H1 (cell line): ENCODE measurements around the gene SRSF8. TPM values are rescaled to one million over a fixed set of nuclear protein-coding genes. Genes with fewer than 3 reads are reported as not detected.

Experiments
- CTCF ChIA-PET: fragments of 300-600 bp; sonication (Branson Sonifier 250); formaldehyde crosslinking; loops from one replicate; lab custom pipeline; 2021; ENCODE audit not compliant: partially characterized antibody; lab: Charles Lee
- POLR2A ChIA-PET: fragments of 300-600 bp; sonication (Branson Sonifier 250); formaldehyde crosslinking; loops from one replicate; lab custom pipeline; 2021; ENCODE audit warnings: inconsistent platforms; ENCODE audit not compliant: partially characterized antibody; lab: Charles Lee
- DNase-seq, 2 experiments: peaks; one replicate each; pipeline versions ENCODE4 v3.0.0 to v3.0.0-alpha.2; 2010 to 2022; ENCODE audit warnings: low spot score in 2 of 2, low read depth in 1 of 2, mixed read lengths in 1 of 2
- FAIRE-seq: peaks from 2 replicates; lab custom pipeline; 2011; peaks lifted over from hg19 to GRCh38; lab: Jason Lieb, UNC
- H2AFZ ChIP-seq: 2 replicates; pipeline ENCODE4 v1.8.1; 2012; ENCODE audit warnings: low read length, inconsistent platforms
- H2AK5ac ChIP-seq: 2 replicates; pipeline ENCODE4 v1.6.1; 2013; ENCODE audit warnings: low read depth, low read length
- H2BK120ac ChIP-seq: replicated peaks from 2 replicates; pipeline ENCODE3; 2013; ENCODE audit warnings: low read depth, low read length, inconsistent platforms
- H2BK12ac ChIP-seq: 2 replicates; pipeline ENCODE4 v1.6.1; 2013; ENCODE audit warnings: low read depth, low read length
- H2BK15ac ChIP-seq: 2 replicates; pipeline ENCODE4 v1.6.1; 2013; ENCODE audit warnings: low read length
- H2BK20ac ChIP-seq: 2 replicates; pipeline ENCODE4 v1.6.1; 2013; ENCODE audit warnings: low read length
- H2BK5ac ChIP-seq: 2 replicates; pipeline ENCODE4 v1.6.1; 2013; ENCODE audit warnings: low read depth, low read length
- H3K14ac ChIP-seq: 2 replicates; pipeline ENCODE4 v1.6.1; 2013; ENCODE audit warnings: inconsistent platforms; ENCODE audit not compliant: insufficient read length
- H3K18ac ChIP-seq: 2 replicates; pipeline ENCODE4 v1.6.1; 2013; ENCODE audit warnings: low read length; ENCODE audit errors: extremely low read depth
- H3K23ac ChIP-seq: 2 replicates; pipeline ENCODE4 v1.6.1; 2013; ENCODE audit warnings: inconsistent platforms; ENCODE audit not compliant: insufficient read length
- H3K23me2 ChIP-seq: 2 replicates; pipeline ENCODE4 v1.6.1; 2013; ENCODE audit warnings: low read depth, low read length
- H3K27ac ChIP-seq: 2 replicates; pipeline ENCODE4 v1.6.1; 2011; ENCODE audit warnings: low read depth, low read length, inconsistent platforms
- H3K27me3 ChIP-seq, 4 experiments: replicated peaks in 1 of 4; 1 replicate in 1 of 4; 2 replicates in 3 of 4; pipeline versions ENCODE4 v1.6.1 to v1.8.1; 2011 to 2013; ENCODE audit warnings: low read length in 3 of 4, mild to moderate bottlenecking in 3 of 4, inconsistent platforms in 2 of 4, mixed read lengths in 2 of 4, moderate library complexity in 1 of 4; ENCODE audit not compliant: control insufficient read depth in 3 of 4, insufficient read depth in 3 of 4; ENCODE audit errors: extremely low read depth in 1 of 4
- H3K36me3 ChIP-seq, 4 experiments: 2 replicates each; pipeline versions ENCODE4 v1.6.1 to v1.8.1; 2011 to 2013; ENCODE audit warnings: mild to moderate bottlenecking in 4 of 4, low read length in 3 of 4, moderate library complexity in 2 of 4, control low read depth in 1 of 4, inconsistent platforms in 1 of 4; ENCODE audit not compliant: insufficient read depth in 4 of 4, control insufficient read depth in 2 of 4
- H3K4ac ChIP-seq: replicated peaks from 2 replicates; pipeline ENCODE3; 2013; ENCODE audit warnings: low read length, low read depth, mixed read lengths, inconsistent platforms; ENCODE audit not compliant: insufficient read length
- H3K4me1 ChIP-seq, 4 experiments: replicated peaks in 1 of 4; 1 replicate in 1 of 4; 2 replicates in 3 of 4; pipeline versions ENCODE4 v1.6.1 to v1.8.1; 2011 to 2013; ENCODE audit warnings: low read length in 3 of 4, inconsistent platforms in 2 of 4, mixed read lengths in 1 of 4; ENCODE audit not compliant: insufficient read depth in 4 of 4, control insufficient read depth in 3 of 4
- H3K4me2 ChIP-seq, 2 experiments: 2 replicates each; pipeline versions ENCODE4 v1.6.1 to v1.8.1; 2011 to 2013; ENCODE audit warnings: low read depth in 2 of 2, low read length in 2 of 2, control low read depth in 1 of 2, inconsistent platforms in 1 of 2, mild to moderate bottlenecking in 1 of 2; ENCODE audit not compliant: insufficient read depth in 1 of 2
- H3K4me3 ChIP-seq, 4 experiments: fragments of 200-600, 300-600 bp in 1 of 4; sonication (generic), shearing (Covaris generic), sonication (Bioruptor Twin) in 1 of 4; 2 replicates each; pipeline versions ENCODE4 v1.5.1 to v1.8.1; 2011 to 2016; ENCODE audit warnings: low read length in 4 of 4, low read depth in 3 of 4, control low read depth in 2 of 4, inconsistent platforms in 2 of 4, mild to moderate bottlenecking in 2 of 4, mixed read lengths in 1 of 4, moderate library complexity in 1 of 4; ENCODE audit not compliant: insufficient read depth in 2 of 4; ENCODE audit errors: extremely low read depth in 1 of 4
- H3K56ac ChIP-seq: replicated peaks from 2 replicates; pipeline ENCODE3; 2013; ENCODE audit warnings: low read depth, mild to moderate bottlenecking, mixed read lengths, low read length, inconsistent platforms; ENCODE audit not compliant: insufficient read length
- H3K79me1 ChIP-seq: 2 replicates; pipeline ENCODE4 v1.6.1; 2013; ENCODE audit warnings: low read depth, low read length, control low read depth
- H3K79me2 ChIP-seq, 2 experiments: 2 replicates each; pipeline versions ENCODE4 v1.6.1 to v1.8.1; 2012 to 2013; ENCODE audit warnings: low read length in 2 of 2, mild to moderate bottlenecking in 2 of 2, inconsistent platforms in 1 of 2; ENCODE audit not compliant: insufficient read depth in 2 of 2, control insufficient read depth in 1 of 2
- H3K9ac ChIP-seq, 4 experiments: replicated peaks in 1 of 4; 1 replicate in 1 of 4; 2 replicates in 3 of 4; pipeline versions ENCODE4 v1.6.1 to v1.8.1; 2011 to 2013; ENCODE audit warnings: low read depth in 3 of 4, low read length in 3 of 4, control low read depth in 2 of 4, mild to moderate bottlenecking in 2 of 4, moderate library complexity in 2 of 4, inconsistent platforms in 1 of 4; ENCODE audit errors: extremely low read depth in 1 of 4
- H3K9me3 ChIP-seq, 2 experiments: 2 replicates each; pipeline versions ENCODE4 v1.6.1 to v1.8.1; 2012 to 2013; ENCODE audit warnings: mild to moderate bottlenecking in 2 of 2, moderate library complexity in 2 of 2, control low read depth in 1 of 2, inconsistent platforms in 1 of 2, low read depth in 1 of 2, low read length in 1 of 2, mixed read lengths in 1 of 2; ENCODE audit not compliant: insufficient read depth in 2 of 2
- H4K20me1 ChIP-seq, 2 experiments: replicated peaks in 1 of 2; 2 replicates each; pipeline versions ENCODE3 to v1.8.1; 2011 to 2013; ENCODE audit warnings: inconsistent platforms in 2 of 2, low read length in 2 of 2, mild to moderate bottlenecking in 1 of 2; ENCODE audit not compliant: insufficient read depth in 2 of 2, control insufficient read depth in 1 of 2
- H4K5ac ChIP-seq: 2 replicates; pipeline ENCODE4 v1.6.1; 2013; ENCODE audit warnings: low read length, low read depth, mixed read lengths, inconsistent platforms; ENCODE audit not compliant: insufficient read length
- H4K8ac ChIP-seq: 2 replicates; pipeline ENCODE4 v1.8.0; 2013; ENCODE audit warnings: mild to moderate bottlenecking, moderate library complexity, low read length, inconsistent platforms; ENCODE audit not compliant: insufficient read depth; ENCODE audit errors: extremely low read depth
- H4K91ac ChIP-seq: replicated peaks from 2 replicates; pipeline ENCODE3; 2013; ENCODE audit warnings: low read length, mixed read lengths, inconsistent platforms; ENCODE audit not compliant: insufficient read length
- GABPA ChIP-seq: IDR thresholded peaks from 2 replicates; pipeline ENCODE4 v1.6.1; 2011; ENCODE audit warnings: mild to moderate bottlenecking, low read length, moderate library complexity, borderline replicate concordance; ENCODE audit not compliant: insufficient read depth
- POLR2A ChIP-seq, 2 experiments: IDR thresholded peaks; 1 replicate in 1 of 2; 2 replicates in 1 of 2; pipeline ENCODE4 v1.6.1; 2011; ENCODE audit warnings: low read depth in 2 of 2, low read length in 2 of 2, mild to moderate bottlenecking in 2 of 2; ENCODE audit errors: control extremely low read depth in 1 of 2
- RNF2 ChIP-seq: fragments of 200-900, 300-1000 bp; sonication (generic); IDR thresholded peaks from 2 replicates; pipeline ENCODE4 v1.7.1; 2016; ENCODE audit warnings: borderline replicate concordance, low read depth, mild to moderate bottlenecking, antibody characterized with exemption, low read length; ENCODE audit not compliant: poor library complexity, severe bottlenecking; ENCODE audit errors: missing control alignments
- SUZ12 ChIP-seq: fragments of 200-600 bp; sonication (generic); IDR thresholded peaks from 2 replicates; pipeline ENCODE4 v1.6.1; 2012; ENCODE audit warnings: mild to moderate bottlenecking, inconsistent platforms, low read length, moderate library complexity, mixed read lengths
- TEAD4 ChIP-seq: IDR thresholded peaks from 2 replicates; pipeline ENCODE4 v1.6.1; 2012; ENCODE audit warnings: low read depth, low read length, inconsistent platforms, mixed read lengths
- WGBS, 2 experiments: shearing (Covaris generic) in 1 of 2; methylation state at CpG; one replicate each; pipeline versions ENCODE4 v1.1.6 to v1.1.7; 2013 to 2015; ENCODE audit warnings: low lambda C conversion rate in 2 of 2, mixed read lengths in 2 of 2, inconsistent platforms in 1 of 2, low coverage in 1 of 2, missing lambda C conversion rate in 1 of 2; ENCODE audit not compliant: insufficient replicate concordance in 2 of 2, insufficient coverage in 1 of 2, insufficient read length in 1 of 2; ENCODE audit errors: extremely low coverage in 1 of 2, missing lambda C conversion rate in 1 of 2; 5-methylcytosine and 5-hydroxymethylcytosine counted together
- polyA plus RNA-seq, 7 experiments: library from polyadenylated mRNA; depleted of rRNA in 3 of 7; stranded (reverse) in 5 of 7; unstranded in 2 of 7; fragments of >200 nt in 5 of 7; fragments of 200-250 nt in 2 of 7; gene quantifications; 1 replicate in 5 of 7; 2 replicates in 1 of 7; 4 replicates in 1 of 7; pipeline versions ENCODE4 v1.2.1 to v1.2.3, GENCODE V29; 2011 to 2013; ENCODE audit warnings: missing spikeins in 2 of 7, mixed read lengths in 2 of 7
- total RNA-seq: library from RNA; stranded (reverse); fragmentation: NEBNext Ultra II Directional; extraction: Animal tissue kit (Norgen Biotek cat#: 25700); gene quantifications from 2 replicates; pipeline ENCODE4 v1.2.1, GENCODE V29; 2021

Gene SRSF8
- total and polyA plus RNA-seq, 2 of the 8 experiments (the other 6 are each of a cell fraction or from before 2014, with no cell fraction given) = 13.2 to 18.5 TPM

DNA sequence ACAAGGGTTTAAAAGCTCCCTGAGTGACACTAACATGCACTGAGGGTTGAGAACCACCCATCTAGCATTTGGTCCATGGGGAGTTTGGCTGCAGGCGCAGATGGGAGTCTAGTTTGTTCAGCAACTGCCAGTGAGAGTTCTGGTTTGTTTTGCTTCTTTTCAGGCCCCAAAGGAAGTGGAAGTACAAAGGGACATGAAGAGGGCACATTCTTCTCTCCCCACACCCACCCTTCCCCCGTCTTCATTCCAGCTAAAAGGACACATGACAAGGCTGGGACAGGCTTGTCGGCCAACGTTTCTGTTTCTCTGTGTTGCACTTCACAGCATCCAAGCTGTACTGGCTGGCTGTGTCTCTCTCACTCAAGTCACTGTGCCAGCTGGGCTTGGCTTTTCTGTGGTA lies 14.7 kb downstream of the SRSF8 start:
- Histone ChIP-seq H3K36me3 (no peaks in the 10 kb centered on the region), H3K9ac (no peak overlapping the region), H3K18ac (peak overlapping the region; percentile 67; the same call in 1 of the 2 replicates), H2AK5ac (no peak overlapping the region), H3K4me2 (no peak overlapping the region; a peak in 1 of 4 replicates), H3K56ac (no peak overlapping the region), H2AFZ (peak overlapping the region; percentile 71; the same call in 1 of the 2 replicates), H3K14ac (no peak overlapping the region), H3K27ac (no peak overlapping the region), H3K23me2 (no peaks in the 10 kb centered on the region), H2BK20ac (peak overlapping the region; percentile 53; the same call in 1 of the 2 replicates), H4K5ac (no peak overlapping the region), H3K4ac (no peak overlapping the region), H3K27me3 (no peaks in the 10 kb centered on the region), H2BK5ac (no peak overlapping the region), H2BK12ac (peak overlapping the region; percentile 35; the same call in 1 of the 2 replicates), H3K79me2 (no peaks in the 10 kb centered on the region), H4K8ac (no peak overlapping the region), H3K4me1 (peaks cover 0 to 2% (median 0%) of the 10 kb centered on the region in 4 experiments; a peak in 1 of 7 replicates), H3K4me3 (no peak overlapping the region), H2BK15ac (no peak overlapping the region), H4K20me1 (no peaks in the 10 kb centered on the region), H3K9me3 (no peaks in the 10 kb centered on the region), H4K91ac (no peak overlapping the region), H2BK120ac (no peak overlapping the region), H3K79me1 (no peaks in the 10 kb centered on the region), H3K23ac (no peak overlapping the region)
- DNase-seq = no peak
- FAIRE-seq = no peak
- ChIA-PET CTCF (interaction anchor here (0.9 to 9.4 kb wide), 6 partner anchors 11 to 75 kb away, joined by 3 to 84 read pairs (median 6); partner anchors contain the start of genes ENDOD1, KDM4F and SRSF8), POLR2A (interaction anchor here (1.0 to 3.9 kb wide), 3 partner anchors 12 to 69 kb away, joined by 3 to 19 read pairs (median 3); partner anchors contain the start of gene SRSF8)
- 73% methylated on average over 4 of the region's 4 CpGs; no CpG with 5 or more reads in 1 of the 2 experiments for WGBS, 2 experiments
- no peak for TF ChIP-seq RNF2
- TF ChIP-seq POLR2A (IDR thresholded peaks at IDR 0.05; ENCODE audit: control extremely low read depth in 1 of 2, low read depth in 2 of 2, low read length in 2 of 2) = no peak
- no peak for TF ChIP-seq TEAD4
- no peak for TF ChIP-seq GABPA
- no peak for TF ChIP-seq SUZ12
